ENCODE data around the gene CNIH2. TPM values are rescaled to one million over a fixed set of nuclear protein-coding genes. Genes with fewer than 3 reads are reported as not detected.

CNIH2 gene
- total and polyA plus RNA-seq, 2 of the 8 experiments (the other 6 are each of a cell fraction or from before 2014, with no cell fraction given), result 12.5 to 15.8 TPM

DNA sequence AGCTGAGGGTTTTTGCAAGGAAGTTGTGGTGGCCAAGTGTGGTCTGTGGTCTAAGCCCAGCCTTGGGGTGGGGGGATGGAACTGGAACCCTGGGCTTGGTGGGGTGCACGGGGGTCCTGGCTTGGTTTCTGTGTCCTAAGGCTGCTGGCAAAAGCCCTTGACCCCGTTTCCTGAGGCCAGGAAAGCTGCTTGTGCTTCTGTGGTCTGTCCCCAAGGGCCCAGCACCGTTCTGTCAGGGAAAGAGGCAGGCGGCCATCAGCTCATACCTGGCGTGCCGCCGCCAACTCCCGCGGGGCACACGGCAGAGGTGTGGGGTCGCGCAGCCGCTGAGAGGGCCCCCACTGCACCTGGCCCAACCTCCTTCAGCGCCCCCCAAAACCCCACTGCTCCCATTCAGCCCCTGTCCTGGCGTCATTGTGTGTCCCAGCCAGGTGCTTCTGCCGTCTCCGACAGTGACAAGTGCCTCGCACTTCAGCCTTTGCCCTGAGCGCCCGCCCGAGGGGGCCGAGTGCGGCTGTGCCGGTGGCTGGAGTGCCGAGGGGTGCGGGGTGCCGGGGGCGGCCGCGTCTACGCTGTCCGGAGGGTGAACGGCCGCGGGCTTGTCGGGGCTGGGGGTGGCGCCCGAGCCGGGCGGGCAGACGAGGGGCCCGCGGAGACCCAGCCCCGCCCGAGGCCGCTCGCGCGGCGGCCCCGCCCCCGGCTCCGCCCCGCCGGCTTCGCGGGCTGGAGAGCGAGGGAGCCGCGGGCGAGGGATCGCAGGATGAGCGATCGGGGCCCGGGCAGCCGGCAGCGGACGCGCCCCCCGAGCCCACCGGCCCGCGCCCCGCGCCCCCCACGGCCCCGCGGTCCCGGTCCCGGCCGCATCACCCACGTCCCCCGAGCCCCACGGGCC is at the start of gene CNIH2 (continued):
- TF ChIP-seq, protein P1, sequence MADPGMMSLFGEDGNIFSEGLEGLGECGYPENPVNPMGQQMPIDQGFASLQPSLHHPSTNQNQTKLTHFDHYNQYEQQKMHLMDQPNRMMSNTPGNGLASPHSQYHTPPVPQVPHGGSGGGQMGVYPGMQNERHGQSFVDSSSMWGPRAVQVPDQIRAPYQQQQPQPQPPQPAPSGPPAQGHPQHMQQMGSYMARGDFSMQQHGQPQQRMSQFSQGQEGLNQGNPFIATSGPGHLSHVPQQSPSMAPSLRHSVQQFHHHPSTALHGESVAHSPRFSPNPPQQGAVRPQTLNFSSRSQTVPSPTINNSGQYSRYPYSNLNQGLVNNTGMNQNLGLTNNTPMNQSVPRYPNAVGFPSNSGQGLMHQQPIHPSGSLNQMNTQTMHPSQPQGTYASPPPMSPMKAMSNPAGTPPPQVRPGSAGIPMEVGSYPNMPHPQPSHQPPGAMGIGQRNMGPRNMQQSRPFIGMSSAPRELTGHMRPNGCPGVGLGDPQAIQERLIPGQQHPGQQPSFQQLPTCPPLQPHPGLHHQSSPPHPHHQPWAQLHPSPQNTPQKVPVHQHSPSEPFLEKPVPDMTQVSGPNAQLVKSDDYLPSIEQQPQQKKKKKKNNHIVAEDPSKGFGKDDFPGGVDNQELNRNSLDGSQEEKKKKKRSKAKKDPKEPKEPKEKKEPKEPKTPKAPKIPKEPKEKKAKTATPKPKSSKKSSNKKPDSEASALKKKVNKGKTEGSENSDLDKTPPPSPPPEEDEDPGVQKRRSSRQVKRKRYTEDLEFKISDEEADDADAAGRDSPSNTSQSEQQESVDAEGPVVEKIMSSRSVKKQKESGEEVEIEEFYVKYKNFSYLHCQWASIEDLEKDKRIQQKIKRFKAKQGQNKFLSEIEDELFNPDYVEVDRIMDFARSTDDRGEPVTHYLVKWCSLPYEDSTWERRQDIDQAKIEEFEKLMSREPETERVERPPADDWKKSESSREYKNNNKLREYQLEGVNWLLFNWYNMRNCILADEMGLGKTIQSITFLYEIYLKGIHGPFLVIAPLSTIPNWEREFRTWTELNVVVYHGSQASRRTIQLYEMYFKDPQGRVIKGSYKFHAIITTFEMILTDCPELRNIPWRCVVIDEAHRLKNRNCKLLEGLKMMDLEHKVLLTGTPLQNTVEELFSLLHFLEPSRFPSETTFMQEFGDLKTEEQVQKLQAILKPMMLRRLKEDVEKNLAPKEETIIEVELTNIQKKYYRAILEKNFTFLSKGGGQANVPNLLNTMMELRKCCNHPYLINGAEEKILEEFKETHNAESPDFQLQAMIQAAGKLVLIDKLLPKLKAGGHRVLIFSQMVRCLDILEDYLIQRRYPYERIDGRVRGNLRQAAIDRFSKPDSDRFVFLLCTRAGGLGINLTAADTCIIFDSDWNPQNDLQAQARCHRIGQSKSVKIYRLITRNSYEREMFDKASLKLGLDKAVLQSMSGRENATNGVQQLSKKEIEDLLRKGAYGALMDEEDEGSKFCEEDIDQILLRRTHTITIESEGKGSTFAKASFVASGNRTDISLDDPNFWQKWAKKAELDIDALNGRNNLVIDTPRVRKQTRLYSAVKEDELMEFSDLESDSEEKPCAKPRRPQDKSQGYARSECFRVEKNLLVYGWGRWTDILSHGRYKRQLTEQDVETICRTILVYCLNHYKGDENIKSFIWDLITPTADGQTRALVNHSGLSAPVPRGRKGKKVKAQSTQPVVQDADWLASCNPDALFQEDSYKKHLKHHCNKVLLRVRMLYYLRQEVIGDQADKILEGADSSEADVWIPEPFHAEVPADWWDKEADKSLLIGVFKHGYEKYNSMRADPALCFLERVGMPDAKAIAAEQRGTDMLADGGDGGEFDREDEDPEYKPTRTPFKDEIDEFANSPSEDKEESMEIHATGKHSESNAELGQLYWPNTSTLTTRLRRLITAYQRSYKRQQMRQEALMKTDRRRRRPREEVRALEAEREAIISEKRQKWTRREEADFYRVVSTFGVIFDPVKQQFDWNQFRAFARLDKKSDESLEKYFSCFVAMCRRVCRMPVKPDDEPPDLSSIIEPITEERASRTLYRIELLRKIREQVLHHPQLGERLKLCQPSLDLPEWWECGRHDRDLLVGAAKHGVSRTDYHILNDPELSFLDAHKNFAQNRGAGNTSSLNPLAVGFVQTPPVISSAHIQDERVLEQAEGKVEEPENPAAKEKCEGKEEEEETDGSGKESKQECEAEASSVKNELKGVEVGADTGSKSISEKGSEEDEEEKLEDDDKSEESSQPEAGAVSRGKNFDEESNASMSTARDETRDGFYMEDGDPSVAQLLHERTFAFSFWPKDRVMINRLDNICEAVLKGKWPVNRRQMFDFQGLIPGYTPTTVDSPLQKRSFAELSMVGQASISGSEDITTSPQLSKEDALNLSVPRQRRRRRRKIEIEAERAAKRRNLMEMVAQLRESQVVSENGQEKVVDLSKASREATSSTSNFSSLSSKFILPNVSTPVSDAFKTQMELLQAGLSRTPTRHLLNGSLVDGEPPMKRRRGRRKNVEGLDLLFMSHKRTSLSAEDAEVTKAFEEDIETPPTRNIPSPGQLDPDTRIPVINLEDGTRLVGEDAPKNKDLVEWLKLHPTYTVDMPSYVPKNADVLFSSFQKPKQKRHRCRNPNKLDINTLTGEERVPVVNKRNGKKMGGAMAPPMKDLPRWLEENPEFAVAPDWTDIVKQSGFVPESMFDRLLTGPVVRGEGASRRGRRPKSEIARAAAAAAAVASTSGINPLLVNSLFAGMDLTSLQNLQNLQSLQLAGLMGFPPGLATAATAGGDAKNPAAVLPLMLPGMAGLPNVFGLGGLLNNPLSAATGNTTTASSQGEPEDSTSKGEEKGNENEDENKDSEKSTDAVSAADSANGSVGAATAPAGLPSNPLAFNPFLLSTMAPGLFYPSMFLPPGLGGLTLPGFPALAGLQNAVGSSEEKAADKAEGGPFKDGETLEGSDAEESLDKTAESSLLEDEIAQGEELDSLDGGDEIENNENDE (IDR thresholded peaks at IDR 0.05; ENCODE audit: insufficient replicate concordance, low read length), result no peak
- no peak for TF ChIP-seq TEAD4 (IDR thresholded peaks at IDR 0.05; ENCODE audit: low read depth, low read length)
- TF ChIP-seq EZH2 (IDR thresholded peaks at IDR 0.05; ENCODE audit: low read depth, low read length, severe bottlenecking), result no peak
- peak; percentile 46; the same call in 1 of the 2 replicates for TF ChIP-seq RBBP5 (IDR thresholded peaks at IDR 0.05; ENCODE audit: borderline replicate concordance, low read depth, low read length)
- no peak for TF ChIP-seq CREB1 (IDR thresholded peaks at IDR 0.05)
- TF ChIP-seq, protein P2, sequence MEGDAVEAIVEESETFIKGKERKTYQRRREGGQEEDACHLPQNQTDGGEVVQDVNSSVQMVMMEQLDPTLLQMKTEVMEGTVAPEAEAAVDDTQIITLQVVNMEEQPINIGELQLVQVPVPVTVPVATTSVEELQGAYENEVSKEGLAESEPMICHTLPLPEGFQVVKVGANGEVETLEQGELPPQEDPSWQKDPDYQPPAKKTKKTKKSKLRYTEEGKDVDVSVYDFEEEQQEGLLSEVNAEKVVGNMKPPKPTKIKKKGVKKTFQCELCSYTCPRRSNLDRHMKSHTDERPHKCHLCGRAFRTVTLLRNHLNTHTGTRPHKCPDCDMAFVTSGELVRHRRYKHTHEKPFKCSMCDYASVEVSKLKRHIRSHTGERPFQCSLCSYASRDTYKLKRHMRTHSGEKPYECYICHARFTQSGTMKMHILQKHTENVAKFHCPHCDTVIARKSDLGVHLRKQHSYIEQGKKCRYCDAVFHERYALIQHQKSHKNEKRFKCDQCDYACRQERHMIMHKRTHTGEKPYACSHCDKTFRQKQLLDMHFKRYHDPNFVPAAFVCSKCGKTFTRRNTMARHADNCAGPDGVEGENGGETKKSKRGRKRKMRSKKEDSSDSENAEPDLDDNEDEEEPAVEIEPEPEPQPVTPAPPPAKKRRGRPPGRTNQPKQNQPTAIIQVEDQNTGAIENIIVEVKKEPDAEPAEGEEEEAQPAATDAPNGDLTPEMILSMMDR (IDR thresholded peaks at IDR 0.05; ENCODE audit: control extremely low read depth in 1 of 3, insufficient read depth in 1 of 3, low read depth in 1 of 3, low read length in 3 of 3), result no peak
- no peak for TF ChIP-seq SP4 (IDR thresholded peaks at IDR 0.05; ENCODE audit: low read length)

Measured in H1 (cell line).